ENCODE data around the gene PLXNA4. TPM values are rescaled to one million over a fixed set of nuclear protein-coding genes. Genes with fewer than 3 reads are reported as not detected.

PLXNA4 gene
- total and polyA plus RNA-seq, 10 donors: 0.15 to 14.7 (median 8.7) TPM

DNA sequence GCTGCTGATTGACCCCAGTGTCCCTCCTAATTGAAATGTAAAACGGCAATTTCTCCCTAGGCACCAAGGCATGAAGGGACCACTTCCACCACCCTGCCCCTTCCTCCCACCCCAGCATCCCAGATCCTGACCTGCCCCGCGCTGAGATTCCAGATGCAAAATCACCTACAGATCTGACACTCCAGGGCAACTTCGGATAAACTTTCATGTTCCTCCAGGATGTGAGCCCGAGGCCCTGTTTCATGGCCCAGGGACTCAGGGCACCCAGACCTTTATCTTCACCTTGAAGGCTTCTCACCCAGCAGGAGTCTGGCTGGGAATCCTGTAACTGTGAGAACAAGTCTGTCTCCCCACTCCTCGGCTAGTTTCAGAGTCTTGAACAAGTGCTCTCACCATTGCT, 361.8 kb downstream of the PLXNA4 start:
- Histone ChIP-seq H3K4me3 (no peak overlapping the region), H3K4me1 (no peaks in the 10 kb centered on the region), H3K36me3 (peaks cover 0 to 12% (median 0%) of the 10 kb centered on the region in 6 donors), H3K27me3 (replicated peaks in 1 of 7) (no peaks in the 10 kb centered on the region), H3K9me3 (no peaks in the 10 kb centered on the region), H3K27ac (no peak overlapping the region)
- WGBS, 5 donors: 70 to 87% (median 78%) methylated on average over 6 of the region's 6 CpGs
- TF ChIP-seq, protein P1, sequence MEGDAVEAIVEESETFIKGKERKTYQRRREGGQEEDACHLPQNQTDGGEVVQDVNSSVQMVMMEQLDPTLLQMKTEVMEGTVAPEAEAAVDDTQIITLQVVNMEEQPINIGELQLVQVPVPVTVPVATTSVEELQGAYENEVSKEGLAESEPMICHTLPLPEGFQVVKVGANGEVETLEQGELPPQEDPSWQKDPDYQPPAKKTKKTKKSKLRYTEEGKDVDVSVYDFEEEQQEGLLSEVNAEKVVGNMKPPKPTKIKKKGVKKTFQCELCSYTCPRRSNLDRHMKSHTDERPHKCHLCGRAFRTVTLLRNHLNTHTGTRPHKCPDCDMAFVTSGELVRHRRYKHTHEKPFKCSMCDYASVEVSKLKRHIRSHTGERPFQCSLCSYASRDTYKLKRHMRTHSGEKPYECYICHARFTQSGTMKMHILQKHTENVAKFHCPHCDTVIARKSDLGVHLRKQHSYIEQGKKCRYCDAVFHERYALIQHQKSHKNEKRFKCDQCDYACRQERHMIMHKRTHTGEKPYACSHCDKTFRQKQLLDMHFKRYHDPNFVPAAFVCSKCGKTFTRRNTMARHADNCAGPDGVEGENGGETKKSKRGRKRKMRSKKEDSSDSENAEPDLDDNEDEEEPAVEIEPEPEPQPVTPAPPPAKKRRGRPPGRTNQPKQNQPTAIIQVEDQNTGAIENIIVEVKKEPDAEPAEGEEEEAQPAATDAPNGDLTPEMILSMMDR (IDR thresholded peaks at IDR 0.05 in 8 of 11, conservative IDR thresholded peaks at IDR 0.05 in 3 of 11): no peak
- no peak for TF ChIP-seq POLR2A (IDR thresholded peaks at IDR 0.05)
- no peak for TF ChIP-seq POLR2AphosphoS5 (IDR thresholded peaks at IDR 0.05)
- DNase-seq: no peak
- intact Hi-C loops (cut with DNase I; ENCODE audit: low total_unique reads): no loop called here

DNA sequence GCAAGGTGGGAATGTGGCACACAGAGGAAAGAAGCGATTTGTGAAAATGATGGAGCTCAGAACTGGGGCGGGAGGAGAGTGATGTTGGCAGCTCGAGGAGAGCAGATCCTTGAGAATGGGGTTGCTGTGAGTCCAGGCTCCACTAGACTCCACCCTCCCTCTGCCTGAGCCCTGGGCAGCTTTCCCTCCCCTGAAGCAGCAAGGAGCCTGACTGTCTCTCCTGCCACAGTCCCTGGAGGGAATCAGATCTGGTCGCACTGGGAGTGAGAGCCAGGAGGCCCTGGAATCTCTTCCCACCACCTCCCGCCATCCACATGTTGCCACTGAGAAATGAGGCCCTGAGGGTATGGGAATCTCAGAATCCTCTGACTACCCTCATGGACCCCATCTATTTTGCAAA, 362.7 kb downstream of the PLXNA4 start:
- Histone ChIP-seq H3K27ac (no peak overlapping the region), H3K9me3 (no peaks in the 10 kb centered on the region), H3K36me3 (peaks cover 0 to 12% (median 0%) of the 10 kb centered on the region in 6 donors), H3K27me3 (replicated peaks in 1 of 7) (no peaks in the 10 kb centered on the region), H3K4me1 (no peaks in the 10 kb centered on the region), H3K4me3 (no peak overlapping the region)
- intact Hi-C loops (cut with DNase I; ENCODE audit: low total_unique reads): no loop called here
- TF ChIP-seq POLR2A (IDR thresholded peaks at IDR 0.05): no peak
- TF ChIP-seq, protein P1 (IDR thresholded peaks at IDR 0.05 in 8 of 11, conservative IDR thresholded peaks at IDR 0.05 in 3 of 11): no peak
- TF ChIP-seq POLR2AphosphoS5 (IDR thresholded peaks at IDR 0.05): no peak
- DNase-seq: no peak
- WGBS, 5 donors: 75 to 83% (median 78%) methylated on average over 5 of the region's 5 CpGs

DNA sequence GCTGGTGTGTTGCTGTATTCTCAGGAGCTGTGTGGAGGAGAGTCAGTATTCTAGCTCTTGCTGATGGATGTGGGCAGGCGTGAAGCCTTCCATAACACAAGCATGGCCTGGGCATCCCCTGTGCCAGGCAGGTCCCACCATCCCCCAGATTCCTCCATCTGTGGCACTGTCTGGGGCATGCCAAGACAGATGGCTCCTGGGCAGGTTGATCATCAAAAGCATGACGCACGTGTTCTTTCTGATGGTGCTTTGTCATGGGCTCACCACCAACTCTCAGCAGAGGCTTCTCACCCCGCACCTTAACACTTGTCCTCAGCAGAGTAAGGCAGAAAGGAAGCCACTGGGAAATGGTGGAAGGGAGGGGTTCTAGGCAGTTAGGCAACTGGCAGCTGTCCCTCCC, 364.3 kb downstream of the PLXNA4 start:
- no peak overlapping the region for H3K4me3 ChIP-seq
- no peak for DNase-seq
- peaks cover 0 to 12% (median 0%) of the 10 kb centered on the region in 6 donors for H3K36me3 ChIP-seq
- no peak for TF ChIP-seq POLR2AphosphoS5 (IDR thresholded peaks at IDR 0.05)
- no peak for TF ChIP-seq POLR2A (IDR thresholded peaks at IDR 0.05)
- TF ChIP-seq, protein P1 (IDR thresholded peaks at IDR 0.05 in 8 of 11, conservative IDR thresholded peaks at IDR 0.05 in 3 of 11): no peak
- H3K4me1 ChIP-seq: no peaks in the 10 kb centered on the region
- H3K27ac ChIP-seq: no peak overlapping the region
- H3K9me3 ChIP-seq: no peaks in the 10 kb centered on the region
- no peaks in the 10 kb centered on the region for H3K27me3 ChIP-seq (replicated peaks in 1 of 7)
- WGBS, 5 donors: 68 to 95% (median 89%) methylated on average over 3 to 4 of the region's 4 CpGs
- intact Hi-C loops (cut with DNase I; ENCODE audit: low total_unique reads): no loop called here

DNA sequence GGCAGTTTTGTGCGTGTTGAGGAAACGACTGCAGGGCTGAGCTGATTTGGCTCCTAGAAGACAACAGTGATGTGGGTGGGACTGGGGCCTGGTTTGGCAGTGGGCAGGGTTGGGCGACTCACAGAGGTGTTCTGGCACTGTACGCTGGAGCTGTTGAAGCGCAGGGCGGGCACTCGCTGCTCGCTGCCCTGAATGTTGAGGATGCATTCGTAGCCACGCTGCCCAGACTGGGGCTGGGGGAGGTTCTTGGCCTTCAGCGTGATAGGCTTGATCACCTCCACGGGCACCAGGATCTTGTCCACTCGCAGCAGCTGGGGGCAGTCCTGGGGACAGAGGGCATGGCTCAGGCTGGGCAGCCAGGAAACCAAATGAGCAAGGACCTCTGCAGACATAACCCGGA, 365.4 kb downstream of the PLXNA4 start:
- Histone ChIP-seq H3K27ac (no peak overlapping the region), H3K9me3 (no peaks in the 10 kb centered on the region), H3K36me3 (peaks cover 0 to 12% (median 0%) of the 10 kb centered on the region in 6 donors), H3K4me1 (no peaks in the 10 kb centered on the region), H3K4me3 (no peak overlapping the region), H3K27me3 (replicated peaks in 1 of 7) (no peaks in the 10 kb centered on the region)
- 87 to 93% (median 92%) methylated on average over 5 to 14 of the region's 14 CpGs for WGBS, 5 donors
- intact Hi-C loops (cut with DNase I; ENCODE audit: low total_unique reads): no loop called here
- TF ChIP-seq POLR2A (IDR thresholded peaks at IDR 0.05): no peak
- TF ChIP-seq POLR2AphosphoS5 (IDR thresholded peaks at IDR 0.05): no peak
- TF ChIP-seq, protein P1 (IDR thresholded peaks at IDR 0.05 in 8 of 11, conservative IDR thresholded peaks at IDR 0.05 in 3 of 11): no peak
- no peak for DNase-seq
